Daoy (cell line): ENCODE results near the gene RNF224. TPM values are rescaled to one million over a fixed set of nuclear protein-coding genes. Genes with fewer than 3 reads are reported as not detected.

ENCODE experiments used
- DNase-seq: peaks from one replicate; pipeline ENCODE4 v3.0.0-alpha.2; 2015; ENCODE audit warnings: low read depth
- total RNA-seq: library from RNA; depleted of rRNA; stranded (reverse); fragments of >200 nt; shearing (Covaris generic); gene quantifications from 2 replicates; pipeline ENCODE4 v1.2.3, GENCODE V29; 2014; rRNA removed

The RNF224 gene
- total RNA-seq, 1 experiment from 2014 or later = not detected

DNA sequence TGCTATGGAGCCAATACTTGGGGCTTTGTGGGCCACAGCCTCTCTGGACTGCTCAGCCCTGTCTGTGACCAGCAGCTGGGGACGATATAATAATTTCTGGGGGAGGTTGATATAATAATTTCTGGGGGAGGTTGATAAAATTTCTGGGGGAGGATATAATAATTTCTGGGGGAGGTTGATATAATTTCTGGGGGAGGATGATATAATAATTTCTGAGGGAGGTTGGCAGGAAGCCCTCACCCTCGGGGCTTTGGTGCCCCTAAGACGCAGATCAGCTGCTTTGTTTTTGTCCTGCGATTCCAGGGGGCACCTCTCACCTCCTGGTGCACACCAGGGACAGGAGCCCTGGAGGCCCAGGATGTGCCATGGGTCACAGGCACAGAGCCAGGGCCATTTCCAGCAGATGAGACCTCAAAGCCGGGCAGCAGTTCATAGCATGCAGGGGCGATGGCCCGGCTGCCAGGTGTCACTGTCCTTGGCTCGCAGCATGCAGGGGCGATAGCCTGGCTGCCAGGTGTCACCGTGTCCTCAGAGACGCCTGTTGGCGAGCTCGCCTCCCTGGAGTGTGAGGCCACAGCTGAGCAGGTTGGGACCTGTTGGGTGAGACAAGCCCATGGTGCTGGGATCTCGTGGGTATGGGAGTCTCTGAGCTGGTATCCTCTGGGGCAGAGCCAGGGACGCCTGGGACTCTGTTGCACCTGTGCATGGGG is 46.5 kb downstream of the RNF224 start:
- DNase-seq = no peak

- DNase-seq = no peak
These were observed 47.9 kb downstream of the RNF224 start for GRCh38 chr9:137275203-137275587.

DNA sequence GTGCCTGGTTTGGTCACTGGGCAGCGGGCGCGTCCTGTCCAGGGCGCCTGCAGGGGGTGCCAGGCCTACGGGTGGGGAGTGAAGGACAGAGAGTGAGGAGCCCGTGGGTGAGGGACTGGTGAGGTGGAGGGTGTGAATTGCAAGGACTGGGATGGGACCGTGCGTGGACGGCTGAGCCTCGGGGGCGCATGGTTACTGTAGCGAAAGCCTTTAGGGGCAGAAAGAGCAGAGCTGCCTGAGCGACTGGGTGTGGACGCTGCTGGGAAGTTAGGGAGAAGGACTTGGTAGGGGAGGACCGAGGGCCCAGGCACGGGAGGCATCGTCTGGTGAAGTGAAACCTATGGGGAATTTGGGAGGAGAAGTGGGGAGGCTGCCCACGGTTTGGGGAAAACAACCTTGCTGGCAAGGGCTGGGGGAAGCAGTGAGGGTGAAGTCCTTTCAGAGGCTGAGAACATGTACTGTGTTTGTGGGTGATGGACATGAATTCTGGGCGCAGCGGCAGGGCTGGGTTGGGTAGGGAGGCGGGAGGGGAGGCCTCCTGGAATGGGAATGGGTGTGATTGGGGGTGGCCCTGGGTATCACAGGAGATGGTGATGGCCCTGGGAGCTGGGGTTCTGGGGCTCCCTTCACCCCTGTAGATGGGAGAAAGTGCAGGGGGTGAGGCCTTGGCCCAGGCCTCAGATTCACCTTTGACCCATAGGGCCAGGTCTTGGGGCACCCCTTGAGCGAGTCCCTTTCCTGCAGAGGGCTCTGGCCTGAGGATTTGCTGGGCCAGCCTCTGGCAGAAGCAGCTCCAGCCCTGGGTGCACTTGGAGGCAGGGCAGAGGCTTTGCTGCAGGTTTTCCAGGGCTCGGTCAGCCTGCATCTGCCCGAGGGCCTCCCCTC is 48.5 kb downstream of the RNF224 start:
- DNase-seq = peak; percentile 16

GRCh38 chr9:137276473-137277328 is 49.4 kb downstream of the RNF224 start:
- DNase-seq = peak; percentile 59

GRCh38 chr9:137277329-137278041 is 50.2 kb downstream of the RNF224 start, which contains the start of gene TOR4A:
Gene TOR4A, plus strand, starts transcription at chr9:137277726. Its CDS starts 964 bp downstream, at chr9:137278690.
- DNase-seq = peak; percentile 94

GRCh38 chr9:137278061-137278701 is 50.9 kb downstream of the RNF224 start:
- DNase-seq = no peak

Other genes starting within 250 kb of the RNF224 start
- gene PTGDS, start 250.0 kb upstream of the RNF224 start, total RNA-seq = not detected in 2 replicates
- not detected in 2 replicates for gene LCNL1, start 244.5 kb upstream of the RNF224 start, total RNA-seq
- gene PAXX, start 235.1 kb upstream of the RNF224 start, total RNA-seq = 60.5 and 66.9 TPM in 2 replicates
- 0.18 and 3.9 TPM in 2 replicates for gene CLIC3, start 230.9 kb upstream of the RNF224 start, total RNA-seq
- 1.2 and 2.2 TPM in 2 replicates for gene ABCA2, start 199.3 kb upstream of the RNF224 start, total RNA-seq
- not detected in 2 replicates for gene FUT7, start 195.4 kb upstream of the RNF224 start, total RNA-seq
- gene NPDC1, start 181.3 kb upstream of the RNF224 start, total RNA-seq = 15.9 and 17.4 TPM in 2 replicates
- gene ENTPD2, start 173.4 kb upstream of the RNF224 start, total RNA-seq = not detected in 2 replicates
- 69.8 and 86.6 TPM in 2 replicates for gene SAPCD2, start 156.9 kb upstream of the RNF224 start, total RNA-seq
- 6.1 and 12.4 TPM in 2 replicates for gene UAP1L1, start 150.0 kb upstream of the RNF224 start, total RNA-seq
- 57.5 and 61.9 TPM in 2 replicates for gene MAN1B1, start 140.5 kb upstream of the RNF224 start, total RNA-seq
- 23.0 and 35.4 TPM in 2 replicates for gene DPP7, start 112.8 kb upstream of the RNF224 start, total RNA-seq
- 0.06 TPM in 1 of 2 replicates, not detected in the other for gene GRIN1, start 88.3 kb upstream of the RNF224 start, total RNA-seq
- not detected in 2 replicates for gene LRRC26, start 57.5 kb upstream of the RNF224 start, total RNA-seq
- not detected in 2 replicates for gene TMEM210, start 55.4 kb upstream of the RNF224 start, total RNA-seq
- gene ANAPC2, start 38.9 kb upstream of the RNF224 start, total RNA-seq = 11.3 and 23.5 TPM in 2 replicates
- 169 and 188 TPM in 2 replicates for gene SSNA1, start 38.8 kb upstream of the RNF224 start, total RNA-seq
- gene TPRN, start 26.8 kb upstream of the RNF224 start, total RNA-seq = 11.7 and 12.8 TPM in 2 replicates
- 62.3 and 65.4 TPM in 2 replicates for gene TMEM203, start 21.9 kb upstream of the RNF224 start, total RNA-seq
- 14.3 and 15.3 TPM in 2 replicates for gene NDOR1, start 21.8 kb upstream of the RNF224 start, total RNA-seq
- gene RNF208, start 5.3 kb upstream of the RNF224 start, total RNA-seq = not detected in 2 replicates
- gene CYSRT1, start 2.3 kb upstream of the RNF224 start, total RNA-seq = 0.91 TPM in 1 of 2 replicates, not detected in the other
- not detected in 2 replicates for gene SLC34A3, start 3.4 kb downstream of the RNF224 start, total RNA-seq
- gene TUBB4B, start 13.8 kb downstream of the RNF224 start, total RNA-seq = 294 and 321 TPM in 2 replicates
- gene STPG3, start 23.8 kb downstream of the RNF224 start, total RNA-seq = not detected in 2 replicates
- 62.2 and 74.7 TPM in 2 replicates for gene NELFB, start 27.8 kb downstream of the RNF224 start, total RNA-seq
- gene TOR4A, start 50.2 kb downstream of the RNF224 start, total RNA-seq = 13.4 and 18.7 TPM in 2 replicates
- 3.5 and 10.0 TPM in 2 replicates for gene NRARP, start 74.8 kb downstream of the RNF224 start, total RNA-seq
- 0.86 and 2.3 TPM in 2 replicates for gene EXD3, start 195.7 kb downstream of the RNF224 start, total RNA-seq
- gene NOXA1, start 195.9 kb downstream of the RNF224 start, total RNA-seq = not detected in 2 replicates
- gene ENTPD8, start 213.9 kb downstream of the RNF224 start, total RNA-seq = not detected in 2 replicates
- 13.5 and 13.7 TPM in 2 replicates for gene NSMF, start 231.8 kb downstream of the RNF224 start, total RNA-seq